GM20431 (cell line): ENCODE measurements around the gene UPK1B.
"Not testable (repeated sequence)": the region's sequence is repeated elsewhere in the genome, so short reads cannot be mapped to it uniquely, and the experiment has no call there.

ENCODE experiments used
- in situ Hi-C: fragments of 300-500 bp; cut with MseI, MboI; formaldehyde crosslinking; loops from one replicate; pipeline ENCODE4 v1.15.0; 2020; ENCODE audit warnings: low sequenced_read_pairs; ENCODE audit not compliant: unreplicated experiment

The UPK1B gene

GRCh38 chr3:119173325-119173724 lies at the start of gene UPK1B:
Gene UPK1B (plus strand): TSS chr3:119173598. CDS start chr3:119186742, 13,144 bp downstream.
- in situ Hi-C loops, result no loop called here

GRCh38 chr3:119125342-119125741 lies 48.1 kb upstream of the UPK1B start:
- in situ Hi-C loops, result no loop called here

- in situ Hi-C loops, result no loop called here
These were observed 47.5 kb upstream of the UPK1B start for GRCh38 chr3:119125742-119126504.

- in situ Hi-C loops, result not testable (repeated sequence)
These were observed 43.1 kb upstream of the UPK1B start for GRCh38 chr3:119130291-119130690.

- in situ Hi-C loops, result not testable (repeated sequence)
These were observed 41.1 kb upstream of the UPK1B start for GRCh38 chr3:119132291-119132690.

- in situ Hi-C loops, result not testable (repeated sequence)
These were observed 34.0 kb upstream of the UPK1B start for GRCh38 chr3:119139360-119139759.

GRCh38 chr3:119140466-119140865 lies 32.9 kb upstream of the UPK1B start:
- in situ Hi-C loops, result loop anchor here (10.0 kb wide), 1 partner anchor 104 kb away; the partner anchor contains the start of gene B4GALT4

- in situ Hi-C loops, result loop anchor here (10.0 kb wide), 1 partner anchor 100 kb away; the partner anchor contains the start of gene B4GALT4
These were observed 28.3 kb upstream of the UPK1B start for GRCh38 chr3:119145128-119145499.

- in situ Hi-C loops, result loop anchor here (10.0 kb wide), 1 partner anchor 99 kb away; the partner anchor contains the start of gene B4GALT4
These were observed 27.8 kb upstream of the UPK1B start, which contains the start of gene TEX55 for GRCh38 chr3:119145500-119146167. Gene TEX55 (plus strand): TSS chr3:119146165. CDS start chr3:119146190, 25 bp downstream.

- in situ Hi-C loops, result loop anchor here (10.0 kb wide), 1 partner anchor 98 kb away; the partner anchor contains the start of gene B4GALT4
These were observed 26.6 kb upstream of the UPK1B start for GRCh38 chr3:119146578-119147375.

- in situ Hi-C loops, result loop anchor here (10.0 kb wide), 1 partner anchor 97 kb away; the partner anchor contains the start of gene B4GALT4
These were observed 25.9 kb upstream of the UPK1B start for GRCh38 chr3:119147494-119147893.

GRCh38 chr3:119148493-119149180 lies 24.8 kb upstream of the UPK1B start:
- in situ Hi-C loops, result loop anchor here (10.0 kb wide), 1 partner anchor 96 kb away; the partner anchor contains the start of gene B4GALT4

GRCh38 chr3:119149484-119149883 lies 23.9 kb upstream of the UPK1B start:
- in situ Hi-C loops, result loop anchor here (10.0 kb wide), 1 partner anchor 95 kb away; the partner anchor contains the start of gene B4GALT4

- in situ Hi-C loops, result no loop called here
These were observed 16.5 kb upstream of the UPK1B start for GRCh38 chr3:119156868-119157267.

GRCh38 chr3:119157971-119158370 lies 15.4 kb upstream of the UPK1B start:
- in situ Hi-C loops, result no loop called here

- in situ Hi-C loops, result no loop called here
These were observed 13.0 kb upstream of the UPK1B start for GRCh38 chr3:119160361-119160760.

GRCh38 chr3:119160815-119161214 lies 12.6 kb upstream of the UPK1B start:
- in situ Hi-C loops, result no loop called here

GRCh38 chr3:119161240-119161639 lies 12.2 kb upstream of the UPK1B start:
- in situ Hi-C loops, result no loop called here

GRCh38 chr3:119164745-119165144 lies 8.7 kb upstream of the UPK1B start:
- in situ Hi-C loops, result not testable (repeated sequence)
